LNCAP (cell line): ENCODE results near the gene MLF2.

Experiments used
- TF ChIP-seq, protein P1 (sequence below): fragments of 450-650 bp; IDR thresholded peaks from 2 replicates; pipeline ENCODE4 v1.5.1; 2017; ENCODE audit warnings: mild to moderate bottlenecking

Gene MLF2

GRCh38 chr12:6788972-6789924 is 36.3 kb upstream of the MLF2 start, which contains the start of gene CD4:
Gene CD4 (plus strand): TSS chr12:6789528. CDS start chr12:6800139, 10,611 bp downstream.
- TF ChIP-seq, protein P1, sequence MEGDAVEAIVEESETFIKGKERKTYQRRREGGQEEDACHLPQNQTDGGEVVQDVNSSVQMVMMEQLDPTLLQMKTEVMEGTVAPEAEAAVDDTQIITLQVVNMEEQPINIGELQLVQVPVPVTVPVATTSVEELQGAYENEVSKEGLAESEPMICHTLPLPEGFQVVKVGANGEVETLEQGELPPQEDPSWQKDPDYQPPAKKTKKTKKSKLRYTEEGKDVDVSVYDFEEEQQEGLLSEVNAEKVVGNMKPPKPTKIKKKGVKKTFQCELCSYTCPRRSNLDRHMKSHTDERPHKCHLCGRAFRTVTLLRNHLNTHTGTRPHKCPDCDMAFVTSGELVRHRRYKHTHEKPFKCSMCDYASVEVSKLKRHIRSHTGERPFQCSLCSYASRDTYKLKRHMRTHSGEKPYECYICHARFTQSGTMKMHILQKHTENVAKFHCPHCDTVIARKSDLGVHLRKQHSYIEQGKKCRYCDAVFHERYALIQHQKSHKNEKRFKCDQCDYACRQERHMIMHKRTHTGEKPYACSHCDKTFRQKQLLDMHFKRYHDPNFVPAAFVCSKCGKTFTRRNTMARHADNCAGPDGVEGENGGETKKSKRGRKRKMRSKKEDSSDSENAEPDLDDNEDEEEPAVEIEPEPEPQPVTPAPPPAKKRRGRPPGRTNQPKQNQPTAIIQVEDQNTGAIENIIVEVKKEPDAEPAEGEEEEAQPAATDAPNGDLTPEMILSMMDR, result no peak

DNA sequence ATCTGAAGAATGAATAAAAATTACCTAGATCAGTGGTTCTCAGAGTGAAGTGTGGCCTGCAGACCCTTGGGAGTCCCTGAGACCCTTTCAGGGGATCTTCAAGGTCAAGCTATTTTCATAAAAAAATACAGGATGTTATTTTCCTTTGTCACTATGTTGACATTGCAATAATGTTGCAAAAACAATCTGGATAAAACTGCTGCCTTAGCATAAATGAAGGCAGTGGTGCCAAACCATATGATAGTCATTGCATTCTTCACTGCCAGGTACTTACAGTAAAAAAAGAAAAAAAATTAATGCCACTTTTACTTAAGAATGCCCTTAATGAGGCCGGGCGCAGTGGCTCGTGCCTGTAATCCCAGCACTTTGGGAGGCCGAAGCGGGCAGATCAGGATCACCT is 34.4 kb upstream of the MLF2 start:
- TF ChIP-seq, protein P1, result no peak

- TF ChIP-seq, protein P1, result no peak
These were observed 33.6 kb upstream of the MLF2 start for GRCh38 chr12:6786416-6787094.

- TF ChIP-seq, protein P1, result no peak
These were observed 31.8 kb upstream of the MLF2 start for GRCh38 chr12:6784761-6785160.

GRCh38 chr12:6784296-6784695 is 31.4 kb upstream of the MLF2 start:
- TF ChIP-seq, protein P1, result no peak

GRCh38 chr12:6783828-6784227 is 30.9 kb upstream of the MLF2 start:
- TF ChIP-seq, protein P1, result no peak

DNA sequence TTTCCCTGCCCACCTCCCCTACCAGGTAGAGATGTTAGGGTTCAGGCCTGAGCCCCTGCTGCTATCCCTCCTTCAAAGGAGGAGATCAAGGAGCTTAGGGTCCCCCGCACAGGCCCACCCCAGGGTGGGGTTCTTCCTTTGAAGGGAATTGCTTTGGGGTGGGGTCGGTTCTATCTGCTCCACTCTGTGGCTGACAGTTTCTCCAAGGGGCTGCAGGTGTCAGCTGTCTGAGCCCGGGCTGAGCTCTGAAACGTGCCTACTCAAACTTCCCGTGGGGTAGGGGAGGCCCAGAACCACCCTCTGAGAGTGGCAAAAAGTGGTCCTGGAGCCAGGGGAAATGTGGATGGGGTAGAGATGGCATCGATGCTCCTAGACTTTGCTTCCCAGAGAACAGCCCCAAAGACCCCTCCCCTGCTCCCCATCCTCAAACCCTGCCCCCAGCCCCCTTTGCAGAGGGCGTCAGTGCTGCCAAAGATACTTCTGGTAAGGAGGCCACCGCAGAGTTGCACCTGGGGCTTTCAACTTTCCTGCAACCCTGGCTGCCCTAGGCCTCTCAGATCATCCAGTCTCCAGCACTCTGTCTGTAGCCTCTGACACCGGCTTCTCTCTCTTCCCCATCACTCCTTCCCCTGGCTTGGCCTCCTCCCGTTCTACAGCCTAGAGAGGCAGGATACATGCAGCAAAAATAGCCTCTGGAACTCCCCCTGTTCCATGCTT is 30.1 kb upstream of the MLF2 start:
- TF ChIP-seq, protein P1, result no peak
